CD4-positive, alpha-beta T cell (primary cell): ENCODE measurements around the gene SPOP. TPM values are rescaled to one million over a fixed set of nuclear protein-coding genes. Genes with fewer than 3 reads are reported as not detected.

Experiments
- ATAC-seq: fragments of 200-7000 bp; cut with Tn5 transposase; one replicate; pipeline ENCODE4 v1.10.0; 2022; ENCODE audit warnings: mild to moderate bottlenecking; ENCODE audit not compliant: poor library complexity
- CTCF ChIA-PET: fragments of 350-600 bp; sonication (Branson Sonifier 250); formaldehyde crosslinking; loops from one replicate; lab custom pipeline; 2021; ENCODE audit warnings: antibody characterized with exemption, inconsistent platforms; lab: Charles Lee
- POLR2A ChIA-PET: fragments of 350-600 bp; sonication (Branson Sonifier 250); formaldehyde crosslinking; loops from one replicate; lab custom pipeline; 2021; ENCODE audit warnings: antibody characterized with exemption, inconsistent platforms; lab: Charles Lee
- DNase-seq, 14 experiments: peaks; one replicate each; pipeline ENCODE4 v3.0.0-alpha.2; 2013 to 2020; ENCODE audit warnings: mixed read lengths in 2 of 14
- H3K27ac ChIP-seq, 2 donors: one replicate each; pipeline versions ENCODE4 v1.5.1 to v1.7.0; 2013; ENCODE audit warnings: low read length in 2 of 2, low read depth in 1 of 2, mild to moderate bottlenecking in 1 of 2
- H3K27me3 ChIP-seq, 2 experiments: 1 replicate in 1 of 2; 2 replicates in 1 of 2; pipeline versions ENCODE4 v1.6.1 to v1.7.0; 2013; ENCODE audit warnings: low read length in 2 of 2, control low read depth in 1 of 2, mild to moderate bottlenecking in 1 of 2, moderate library complexity in 1 of 2; ENCODE audit not compliant: insufficient read depth in 2 of 2, control insufficient read depth in 1 of 2
- H3K36me3 ChIP-seq: one replicate; pipeline ENCODE4 v1.6.1; 2013; ENCODE audit warnings: low read length, control low read depth; ENCODE audit not compliant: insufficient read depth
- H3K4me1 ChIP-seq: one replicate; pipeline ENCODE4 v1.6.1; 2013; ENCODE audit warnings: low read length, control low read depth; ENCODE audit not compliant: insufficient read depth
- H3K4me3 ChIP-seq: one replicate; pipeline ENCODE4 v1.5.1; 2013; ENCODE audit warnings: mild to moderate bottlenecking, low read length, moderate library complexity
- H3K9me3 ChIP-seq, 2 experiments: 1 replicate in 1 of 2; 2 replicates in 1 of 2; pipeline versions ENCODE4 v1.6.1 to v1.7.0; 2013; ENCODE audit warnings: low read length in 2 of 2, mild to moderate bottlenecking in 2 of 2, control low read depth in 1 of 2, moderate library complexity in 1 of 2; ENCODE audit not compliant: control insufficient read depth in 1 of 2, insufficient read depth in 1 of 2
- H3K27ac Mint-ChIP-seq: one replicate; pipeline ENCODE4 v1.8.0; 2020; ENCODE audit warnings: mixed read lengths
- H3K27me3 Mint-ChIP-seq: one replicate; pipeline ENCODE4 v1.8.0; 2021; ENCODE audit warnings: mixed read lengths
- H3K36me3 Mint-ChIP-seq: one replicate; pipeline ENCODE4 v1.8.0; 2021; ENCODE audit warnings: low read depth, mixed read lengths
- H3K4me1 Mint-ChIP-seq: one replicate; pipeline ENCODE4 v1.8.0; 2021; ENCODE audit warnings: low read depth, mixed read lengths
- H3K4me3 Mint-ChIP-seq: one replicate; pipeline ENCODE4 v1.8.0; 2020; ENCODE audit warnings: mild to moderate bottlenecking, mixed read lengths
- H3K9me3 Mint-ChIP-seq: one replicate; pipeline ENCODE4 v1.8.0; 2020; ENCODE audit warnings: mixed read lengths
- intact Hi-C, 2 experiments: fragments of 100-400 bp; cut with DNase I in 1 of 2; cut with micrococcal nuclease in 1 of 2; formaldehyde crosslinking; loops; one replicate each; pipeline versions ENCODE4 v1.15.1 to v1.9.0; 2023 to 2025; cut with DNase I, micrococcal nuclease
- total RNA-seq, 174 experiments: library from RNA in 2 of 174; stranded (reverse) in 2 of 174; gene quantifications; one replicate each; pipeline ENCODE4 v1.2.3 and lab custom pipeline; 2021 to 2026
- TF ChIP-seq, protein P1 (sequence below): fragments of 200-600 bp; IDR thresholded peaks from one replicate; pipeline ENCODE4 v1.8.0; 2022; ENCODE audit warnings: antibody characterized with exemption, mild to moderate bottlenecking

Gene SPOP
- total RNA-seq, 2 experiments from 2014 or later: 38.7 to 41.5 TPM

DNA sequence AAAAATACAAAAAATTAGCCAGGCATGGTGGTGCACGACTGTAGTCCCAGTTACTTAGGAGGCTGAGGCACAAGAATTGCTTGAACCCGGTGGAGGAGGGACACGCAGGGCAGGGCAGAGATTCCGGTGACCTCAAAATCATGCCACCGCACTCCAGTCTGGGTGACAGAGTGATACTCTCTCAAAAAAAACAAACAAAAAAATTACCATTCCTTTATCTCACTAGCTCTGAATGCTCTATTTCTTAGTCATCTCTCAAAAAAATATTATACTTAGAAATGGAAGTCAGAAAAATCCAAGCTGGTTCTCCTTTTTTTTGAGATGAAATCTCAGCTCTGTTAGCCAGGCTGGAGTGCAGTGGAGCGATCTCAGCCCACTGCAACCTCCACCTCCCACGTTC is 40.8 kb downstream of the SPOP start:
- Histone ChIP-seq H3K4me1 (no peaks in the 10 kb centered on the region), H3K27ac (no peak overlapping the region), H3K36me3 (peaks cover 13% of the 10 kb centered on the region), H3K9me3 (peaks cover 0 to 5% of the 10 kb centered on the region in 2 experiments), H3K4me3 (no peak overlapping the region), H3K27me3 (no peaks in the 10 kb centered on the region)
- H3K27me3 Mint-ChIP-seq: no peaks in the 10 kb centered on the region
- intact Hi-C loops: no loop called here
- H3K36me3 Mint-ChIP-seq: peaks cover 56% of the 10 kb centered on the region
- ChIA-PET CTCF (interaction anchor here (0.6 kb wide), 1 partner anchor 39 kb away, joined by 3 read pairs; no protein-coding TSS in a partner anchor), POLR2A (interaction anchor here (0.7 kb wide), 1 partner anchor 389 kb away, joined by 3 read pairs; no protein-coding TSS in a partner anchor)
- DNase-seq (no peak), ATAC-seq (no peak)
- no peak overlapping the region for H3K4me3 Mint-ChIP-seq
- H3K4me1 Mint-ChIP-seq: peaks cover 54% of the 10 kb centered on the region
- TF ChIP-seq, protein P1, sequence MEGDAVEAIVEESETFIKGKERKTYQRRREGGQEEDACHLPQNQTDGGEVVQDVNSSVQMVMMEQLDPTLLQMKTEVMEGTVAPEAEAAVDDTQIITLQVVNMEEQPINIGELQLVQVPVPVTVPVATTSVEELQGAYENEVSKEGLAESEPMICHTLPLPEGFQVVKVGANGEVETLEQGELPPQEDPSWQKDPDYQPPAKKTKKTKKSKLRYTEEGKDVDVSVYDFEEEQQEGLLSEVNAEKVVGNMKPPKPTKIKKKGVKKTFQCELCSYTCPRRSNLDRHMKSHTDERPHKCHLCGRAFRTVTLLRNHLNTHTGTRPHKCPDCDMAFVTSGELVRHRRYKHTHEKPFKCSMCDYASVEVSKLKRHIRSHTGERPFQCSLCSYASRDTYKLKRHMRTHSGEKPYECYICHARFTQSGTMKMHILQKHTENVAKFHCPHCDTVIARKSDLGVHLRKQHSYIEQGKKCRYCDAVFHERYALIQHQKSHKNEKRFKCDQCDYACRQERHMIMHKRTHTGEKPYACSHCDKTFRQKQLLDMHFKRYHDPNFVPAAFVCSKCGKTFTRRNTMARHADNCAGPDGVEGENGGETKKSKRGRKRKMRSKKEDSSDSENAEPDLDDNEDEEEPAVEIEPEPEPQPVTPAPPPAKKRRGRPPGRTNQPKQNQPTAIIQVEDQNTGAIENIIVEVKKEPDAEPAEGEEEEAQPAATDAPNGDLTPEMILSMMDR: no peak
- H3K9me3 Mint-ChIP-seq: no peaks in the 10 kb centered on the region
- no peak overlapping the region for H3K27ac Mint-ChIP-seq

- H3K4me1 ChIP-seq: no peaks in the 10 kb centered on the region
- H3K4me3 Mint-ChIP-seq: no peak overlapping the region
- ChIA-PET CTCF (interaction anchor here (1.1 to 1.3 kb wide), 2 partner anchors 65 to 79 kb away, joined by 3 to 6 read pairs; no protein-coding TSS in a partner anchor), POLR2A (no interaction called here)
- peaks cover 0 to 5% of the 10 kb centered on the region in 2 experiments for H3K9me3 ChIP-seq
- TF ChIP-seq, protein P1: no peak
- peaks cover 54% of the 10 kb centered on the region for H3K4me1 Mint-ChIP-seq
- H3K27ac Mint-ChIP-seq: no peak overlapping the region
- no peaks in the 10 kb centered on the region for H3K27me3 ChIP-seq
- ATAC-seq: no peak
- DNase-seq: no peak
- no peaks in the 10 kb centered on the region for H3K27me3 Mint-ChIP-seq
- no peak overlapping the region for H3K4me3 ChIP-seq
- intact Hi-C loops: no loop called here
- no peaks in the 10 kb centered on the region for H3K9me3 Mint-ChIP-seq
- H3K36me3 ChIP-seq: peaks cover 13% of the 10 kb centered on the region
- peaks cover 48% of the 10 kb centered on the region for H3K36me3 Mint-ChIP-seq
- H3K27ac ChIP-seq: no peak overlapping the region
Measured at GRCh38 chr17:49635121-49635520, 42.8 kb downstream of the SPOP start.

- Mint-ChIP-seq H3K27ac (peak overlapping the region; percentile 5), H3K4me1 (peaks cover 61% of the 10 kb centered on the region), H3K27me3 (no peaks in the 10 kb centered on the region), H3K9me3 (no peaks in the 10 kb centered on the region), H3K36me3 (peaks cover 49% of the 10 kb centered on the region), H3K4me3 (no peak overlapping the region)
- CTCF ChIA-PET: interaction anchor here (1.3 to 1.4 kb wide), 2 partner anchors 21 to 64 kb away, joined by 6 to 7 read pairs; no protein-coding TSS in a partner anchor
- peaks cover 13% of the 10 kb centered on the region for H3K36me3 ChIP-seq
- no peaks in the 10 kb centered on the region for H3K4me1 ChIP-seq
- peaks cover 0 to 5% of the 10 kb centered on the region in 2 experiments for H3K9me3 ChIP-seq
- no peak for ATAC-seq
- no peak overlapping the region for H3K4me3 ChIP-seq
- no peak overlapping the region for H3K27ac ChIP-seq
- DNase-seq: no peak
- intact Hi-C loops: loop anchor here in 1 of 2 experiments (5.0 kb wide), 1 partner anchor 63 kb away; no protein-coding TSS in a partner anchor
- no peaks in the 10 kb centered on the region for H3K27me3 ChIP-seq
- POLR2A ChIA-PET: no interaction called here
- TF ChIP-seq, protein P1: no peak
Measured at GRCh38 chr17:49634485-49634860, 43.4 kb downstream of the SPOP start.
